Large intestine (tissue), 3 donors: Measurements from ENCODE around the gene LINGO3. TPM values are rescaled to one million over a fixed set of nuclear protein-coding genes. Genes with fewer than 3 reads are reported as not detected.

Experiments used
- DNase-seq, 2 donors: peaks; one replicate each; pipeline versions ENCODE4 v3.0.0 to v3.0.0-alpha.2; 2013
- H3K27ac ChIP-seq: one replicate; pipeline ENCODE4 v1.5.1; 2013; ENCODE audit warnings: low read length
- H3K27me3 ChIP-seq: 2 replicates; pipeline ENCODE4 v1.6.1; 2013; ENCODE audit warnings: low read length; ENCODE audit not compliant: control insufficient read depth, insufficient read depth
- H3K36me3 ChIP-seq: 2 replicates; pipeline ENCODE4 v1.6.1; 2013; ENCODE audit warnings: low read length; ENCODE audit not compliant: control insufficient read depth, insufficient read depth
- H3K4me1 ChIP-seq: one replicate; pipeline ENCODE4 v1.6.1; 2013; ENCODE audit warnings: low read length; ENCODE audit not compliant: control insufficient read depth, insufficient read depth
- H3K4me3 ChIP-seq: one replicate; pipeline ENCODE4 v1.5.1; 2013; ENCODE audit warnings: low read length
- H3K9me3 ChIP-seq: one replicate; pipeline ENCODE4 v1.6.1; 2013; ENCODE audit warnings: mild to moderate bottlenecking, low read depth, low read length, moderate library complexity; ENCODE audit not compliant: control insufficient read depth
- WGBS: methylation state at CpG from one replicate; pipeline ENCODE4 v1.1.5; 2013; ENCODE audit warnings: low lambda C conversion rate; ENCODE audit not compliant: insufficient coverage; 5-methylcytosine and 5-hydroxymethylcytosine counted together
- polyA plus RNA-seq: library from polyadenylated mRNA; unstranded; fragments of 120-200 nt; gene quantifications from one replicate; pipeline ENCODE4 v1.2.1, GENCODE V29; 2013

Gene LINGO3
- polyA plus RNA-seq, 1 donor: 0.66 TPM

DNA sequence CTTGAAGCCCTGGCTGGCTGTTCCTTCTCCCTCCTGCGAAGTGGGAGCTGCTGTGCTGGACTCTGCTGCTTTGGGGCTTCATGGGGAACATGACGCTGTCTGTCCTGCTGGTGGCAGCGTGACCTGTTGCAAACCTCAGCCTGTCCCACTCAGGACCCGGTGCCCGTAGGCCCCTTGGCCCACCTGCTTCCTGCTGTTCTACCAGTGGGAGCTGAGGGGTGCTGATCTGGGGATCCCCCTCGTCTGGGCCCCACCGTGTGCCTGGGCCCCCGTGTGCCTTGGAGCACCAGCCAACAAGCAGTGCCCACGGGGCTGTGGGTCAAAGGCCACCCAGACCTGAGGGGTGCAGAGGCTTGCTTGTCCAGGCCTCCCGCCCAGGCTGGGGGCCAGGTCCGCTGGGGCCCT is 25.9 kb upstream of the LINGO3 start:
- DNase-seq: peak; percentile 27 to 62
- H3K4me3 ChIP-seq: no peak overlapping the region

GRCh38 chr19:2333027-2333806 is 25.3 kb upstream of the LINGO3 start:
- Histone ChIP-seq H3K36me3 (peaks cover 14% of the 10 kb centered on the region), H3K9me3 (peaks cover 8% of the 10 kb centered on the region), H3K4me3 (no peak overlapping the region), H3K27me3 (no peaks in the 10 kb centered on the region), H3K4me1 (peaks cover 49% of the 10 kb centered on the region), H3K27ac (peak overlapping the region; percentile 97)
- no CpG with 5 or more reads among the region's 27 CpGs for WGBS
- DNase-seq: peak; percentile 66 to 88

More for the DNA sequence above, 25.9 kb upstream of the LINGO3 start:
- Histone ChIP-seq H3K4me1 (peaks cover 49% of the 10 kb centered on the region), H3K27me3 (no peaks in the 10 kb centered on the region), H3K27ac (peak overlapping the region; percentile 91), H3K9me3 (peaks cover 8% of the 10 kb centered on the region), H3K36me3 (peaks cover 20% of the 10 kb centered on the region)
- WGBS: no CpG with 5 or more reads among the region's 11 CpGs

DNA sequence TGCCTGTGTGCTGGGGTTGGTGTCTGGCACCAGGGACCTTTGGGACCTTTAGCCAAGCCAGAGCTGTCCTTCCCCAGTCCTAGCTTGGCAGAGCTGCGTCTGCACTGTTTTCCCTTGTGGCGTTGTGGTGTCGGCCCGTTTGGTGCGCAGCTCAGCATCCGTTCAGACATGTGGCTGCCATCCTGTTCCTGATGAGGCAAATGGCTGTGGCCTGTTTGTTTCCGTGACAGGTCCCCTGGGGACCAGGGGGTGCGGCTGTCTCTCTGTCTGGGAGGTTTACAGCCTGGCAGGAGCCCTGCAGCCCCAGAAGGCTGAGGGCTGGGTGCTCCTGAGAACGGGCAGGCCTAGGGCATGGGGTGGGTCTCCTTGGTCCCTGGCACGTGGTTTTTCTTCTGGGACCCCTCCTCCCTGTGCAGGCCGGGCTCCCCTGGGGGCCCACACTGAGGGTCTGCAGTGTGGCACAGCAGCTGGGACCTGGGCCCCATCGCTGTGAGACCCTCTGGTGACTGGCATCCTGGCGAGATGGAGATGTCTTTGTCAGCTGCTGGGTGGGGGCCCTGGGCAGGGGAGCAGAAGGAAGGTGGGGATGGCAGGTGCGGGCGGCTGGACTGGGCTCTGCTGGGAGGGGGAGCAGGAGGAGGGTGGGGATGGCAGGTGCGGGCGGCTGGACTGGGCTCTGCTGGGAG is 24.5 kb upstream of the LINGO3 start:
- WGBS: no CpG with 5 or more reads among the region's 17 CpGs
- peak; percentile 43 to 66 for DNase-seq

GRCh38 chr19:2331601-2332246 is 23.8 kb upstream of the LINGO3 start:
- Histone ChIP-seq H3K4me3 (peak overlapping the region; percentile 16), H3K27me3 (no peaks in the 10 kb centered on the region), H3K9me3 (peaks cover 8% of the 10 kb centered on the region), H3K4me1 (peaks cover 46% of the 10 kb centered on the region), H3K27ac (peak overlapping the region; percentile 97), H3K36me3 (peaks cover 6% of the 10 kb centered on the region)
- no peak for DNase-seq
- WGBS: no CpG with 5 or more reads among the region's 12 CpGs

More for the DNA sequence above, 24.5 kb upstream of the LINGO3 start:
- H3K27ac ChIP-seq: peak overlapping the region; percentile 97
- H3K27me3 ChIP-seq: no peaks in the 10 kb centered on the region
- H3K9me3 ChIP-seq: peaks cover 8% of the 10 kb centered on the region
- H3K4me1 ChIP-seq: peaks cover 49% of the 10 kb centered on the region
- H3K4me3 ChIP-seq: no peak overlapping the region
- H3K36me3 ChIP-seq: peaks cover 9% of the 10 kb centered on the region

- Histone ChIP-seq H3K4me1 (peaks cover 46% of the 10 kb centered on the region), H3K9me3 (peaks cover 8% of the 10 kb centered on the region), H3K4me3 (peak overlapping the region; percentile 17), H3K27ac (peak overlapping the region; percentile 97), H3K36me3 (peaks cover 10% of the 10 kb centered on the region), H3K27me3 (no peaks in the 10 kb centered on the region)
- no CpG with 5 or more reads among the region's 20 CpGs for WGBS
- DNase-seq: peak; percentile 98 to 99
These were observed 22.8 kb upstream of the LINGO3 start for GRCh38 chr19:2330632-2331284.

DNA sequence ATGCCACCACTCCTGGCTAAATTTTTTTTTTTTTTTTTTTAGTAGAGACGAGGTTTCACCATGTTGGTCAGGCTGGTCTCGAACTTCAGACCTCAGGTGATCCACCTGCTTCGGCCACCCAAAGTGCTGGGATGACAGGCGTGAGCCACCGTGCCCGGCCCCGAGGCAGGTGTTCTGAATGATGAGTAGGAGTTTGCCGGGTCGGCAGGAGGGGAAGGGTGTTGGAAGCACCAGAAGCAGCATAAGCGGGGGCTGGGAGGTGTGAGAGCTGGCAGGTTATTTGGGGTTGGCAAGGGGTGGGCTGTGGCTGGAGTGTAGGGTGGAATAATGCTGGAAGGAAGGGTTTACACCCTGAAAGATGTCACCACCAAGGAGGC is 22.3 kb upstream of the LINGO3 start:
- Histone ChIP-seq H3K4me1 (peaks cover 46% of the 10 kb centered on the region), H3K36me3 (peaks cover 12% of the 10 kb centered on the region), H3K4me3 (peak overlapping the region; percentile 17), H3K9me3 (peaks cover 8% of the 10 kb centered on the region), H3K27ac (peak overlapping the region; percentile 97), H3K27me3 (no peaks in the 10 kb centered on the region)
- WGBS: no CpG with 5 or more reads among the region's 10 CpGs
- DNase-seq: no peak

GRCh38 chr19:2329501-2329916 is 21.6 kb upstream of the LINGO3 start:
- no CpG with 5 or more reads among the region's 13 CpGs for WGBS
- Histone ChIP-seq H3K36me3 (peaks cover 17% of the 10 kb centered on the region), H3K4me3 (peak overlapping the region; percentile 95), H3K9me3 (peaks cover 6% of the 10 kb centered on the region), H3K4me1 (peaks cover 43% of the 10 kb centered on the region), H3K27me3 (no peaks in the 10 kb centered on the region), H3K27ac (peak overlapping the region; percentile 97)
- peak in 1 of 2 donors; percentile 51 for DNase-seq

DNA sequence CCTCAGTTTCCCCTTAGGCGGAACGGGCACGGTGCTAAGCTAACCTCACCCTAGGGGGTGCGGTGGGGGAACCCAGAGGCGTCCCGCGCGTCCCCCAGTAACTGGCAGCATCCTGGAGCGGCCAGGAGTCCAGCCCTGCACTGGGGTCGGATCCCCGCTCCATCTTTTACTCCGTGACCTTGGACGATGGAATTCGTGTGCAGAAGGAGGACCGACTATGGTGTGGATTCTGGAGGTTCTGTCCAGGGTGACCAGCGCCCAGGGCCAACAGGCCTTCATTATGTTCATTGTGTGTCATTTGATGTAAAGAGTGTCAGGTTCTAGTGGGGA is 21.2 kb upstream of the LINGO3 start:
- H3K27me3 ChIP-seq: no peaks in the 10 kb centered on the region
- no CpG with 5 or more reads among the region's 16 CpGs for WGBS
- H3K4me3 ChIP-seq: peak overlapping the region; percentile 95
- DNase-seq: peak in 1 of 2 donors; percentile 51
- H3K9me3 ChIP-seq: peaks cover 3% of the 10 kb centered on the region
- H3K4me1 ChIP-seq: peaks cover 39% of the 10 kb centered on the region
- peak overlapping the region; percentile 97 for H3K27ac ChIP-seq
- H3K36me3 ChIP-seq: peaks cover 19% of the 10 kb centered on the region

DNA sequence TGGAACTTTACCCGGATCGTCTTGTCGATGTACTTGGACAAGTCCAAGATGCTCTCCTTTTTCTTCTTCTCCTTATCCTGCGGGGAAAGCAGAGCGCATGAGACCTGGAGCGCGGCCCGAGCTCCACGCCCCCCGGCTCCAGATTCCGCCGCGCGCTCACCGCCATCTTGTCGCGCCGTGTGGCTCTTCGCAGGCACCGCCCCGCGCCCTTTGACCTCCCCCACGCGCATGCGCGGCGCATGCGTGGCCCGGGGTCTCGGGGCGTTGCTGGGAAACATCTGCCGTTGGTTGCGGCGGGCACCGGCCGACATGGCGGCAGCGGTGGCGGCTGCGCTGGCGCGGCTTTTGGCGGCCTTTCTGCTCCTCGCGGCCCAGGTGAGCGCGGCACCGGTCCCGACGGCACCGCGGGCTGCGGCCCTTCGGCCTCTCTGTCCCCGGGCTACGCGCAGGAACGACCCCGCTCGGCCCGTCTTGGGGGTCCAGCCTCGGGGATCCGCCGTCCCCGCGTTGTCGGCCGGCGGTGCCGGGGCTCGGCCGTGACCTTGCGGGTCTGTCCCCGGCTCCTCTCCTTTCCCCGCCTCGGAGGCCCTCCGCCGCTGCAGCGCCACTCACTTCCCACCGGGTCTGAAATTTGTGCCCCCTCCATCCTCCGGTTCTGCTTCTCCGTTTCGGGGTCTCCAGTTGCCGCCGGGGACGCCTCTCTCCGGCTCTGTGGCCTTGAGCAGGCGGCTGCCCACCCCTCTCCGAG is 20.6 kb upstream of the LINGO3 start, which contains the start of the genes LSM7 and SPPL2B:
Gene LSM7, minus strand, starts transcription at position 186 of the 748 bp plus-strand sequence. Its CDS starts 20 bp downstream, at position 166.
Gene SPPL2B, plus strand, starts transcription at position 284 of the 748 bp plus-strand sequence. Its CDS starts 26 bp downstream, at position 310.
- WGBS: no CpG with 5 or more reads among the region's 89 CpGs
- peak; percentile 91 to 95 for DNase-seq
- peaks cover 34% of the 10 kb centered on the region for H3K4me1 ChIP-seq
- peaks cover 3% of the 10 kb centered on the region for H3K9me3 ChIP-seq
- peak within 1 kb of the TSS; percentile 95 for H3K4me3 ChIP-seq
- H3K27me3 ChIP-seq: no peaks in the 10 kb centered on the region
- peak within 1 kb of the TSS; percentile 97 for H3K27ac ChIP-seq
- H3K36me3 ChIP-seq: peaks cover 23% of the 10 kb centered on the region
